Colon (tissue), 2 donors: ENCODE data around the gene DSTYK.
"Not testable (repeated sequence)": the region's sequence is repeated elsewhere in the genome, so short reads cannot be mapped to it uniquely, and the experiment has no call there.

Experiments
- FAIRE-seq: peaks from 2 replicates; lab custom pipeline; 2012; peaks lifted over from hg19 to GRCh38; lab: Jason Lieb, UNC
- donor health status: control.
- donor health status: control.

The DSTYK gene

DNA sequence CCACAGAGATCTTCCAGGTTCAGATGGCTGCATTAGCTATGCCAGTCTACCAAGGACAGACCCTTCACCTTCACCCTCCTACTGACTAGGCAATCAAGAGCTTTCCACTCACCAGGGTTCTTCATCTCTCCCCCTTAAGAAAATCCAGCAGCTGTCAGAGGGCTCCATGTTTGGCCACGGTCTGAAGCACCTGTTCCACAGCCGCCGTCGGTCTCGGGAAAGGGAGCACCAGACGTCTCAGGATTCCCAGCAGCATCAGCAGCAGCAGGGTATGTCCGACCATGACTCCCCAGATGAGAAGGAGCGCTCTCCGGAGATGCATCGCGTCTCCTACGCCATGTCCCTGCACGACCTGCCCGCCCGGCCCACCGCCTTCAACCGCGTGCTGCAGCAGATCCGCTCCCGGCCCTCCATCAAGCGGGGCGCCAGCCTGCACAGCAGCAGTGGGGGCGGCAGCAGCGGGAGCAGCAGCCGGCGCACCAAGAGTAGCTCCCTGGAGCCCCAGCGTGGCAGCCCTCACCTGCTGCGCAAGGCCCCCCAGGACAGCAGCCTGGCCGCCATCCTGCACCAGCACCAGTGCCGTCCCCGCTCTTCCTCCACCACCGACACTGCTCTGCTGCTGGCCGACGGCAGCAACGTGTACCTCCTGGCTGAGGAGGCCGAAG, 30.0 kb upstream of the DSTYK start:
- no peak for FAIRE-seq

DNA sequence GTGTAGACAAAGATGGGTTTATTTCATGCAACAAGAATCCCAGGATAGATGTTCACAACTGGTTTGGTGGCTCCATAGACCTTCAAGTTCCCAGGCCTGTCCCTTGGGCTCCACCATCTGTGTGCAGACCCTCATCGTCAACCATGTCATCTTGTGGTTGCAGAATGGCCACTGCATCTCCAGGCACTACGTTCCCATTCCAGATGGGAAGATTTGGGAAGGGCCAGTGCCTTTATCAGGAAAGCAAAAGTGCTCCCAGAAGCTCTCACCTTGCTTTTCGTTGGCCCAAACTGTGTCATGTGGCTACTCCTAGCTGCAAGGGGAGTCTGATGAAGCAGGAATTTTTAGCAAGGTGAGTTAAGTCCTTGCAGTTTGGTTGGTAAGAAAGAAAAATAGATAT, 29.1 kb upstream of the DSTYK start:
- FAIRE-seq, result no peak

DNA sequence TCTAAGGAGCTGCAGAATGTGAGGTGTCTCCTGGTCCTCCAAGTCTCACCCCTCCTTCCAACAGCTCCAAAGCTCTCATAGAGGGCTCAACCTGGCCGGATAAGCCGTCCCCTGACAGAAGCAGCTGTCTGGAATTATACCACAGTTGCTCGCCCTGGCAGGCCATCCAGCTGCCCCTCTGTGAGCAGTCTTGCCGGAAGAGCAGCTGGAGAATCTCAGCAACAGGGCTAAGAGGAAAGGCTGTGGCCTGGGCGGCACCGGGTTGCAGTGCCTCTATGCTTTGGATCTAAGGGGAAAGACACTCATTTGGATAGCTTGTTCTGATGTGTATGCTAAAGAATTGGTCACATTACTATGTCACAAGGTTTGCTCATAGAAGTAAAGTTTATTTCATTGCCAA, 28.6 kb upstream of the DSTYK start:
- FAIRE-seq, result no peak

DNA sequence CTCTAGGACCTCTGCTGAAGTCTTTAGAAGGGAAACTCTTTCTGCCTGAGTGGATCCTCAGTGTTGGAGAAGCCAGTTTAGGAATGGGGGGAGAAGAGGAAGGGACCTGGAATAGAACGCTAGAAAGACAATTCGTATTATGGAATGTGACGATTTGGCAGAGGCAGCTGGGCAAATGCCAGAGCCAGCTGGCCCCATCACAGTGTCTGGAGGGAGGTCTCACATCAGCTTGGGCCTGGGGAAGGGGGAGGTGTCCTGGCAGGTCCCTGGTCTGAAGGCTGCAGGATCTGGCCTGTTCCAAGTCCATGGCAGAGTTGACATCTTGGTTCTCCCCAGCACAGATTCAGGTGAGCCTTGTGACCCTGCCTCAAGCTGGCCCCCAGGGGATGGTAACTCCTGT, 27.6 kb upstream of the DSTYK start:
- FAIRE-seq, result no peak

DNA sequence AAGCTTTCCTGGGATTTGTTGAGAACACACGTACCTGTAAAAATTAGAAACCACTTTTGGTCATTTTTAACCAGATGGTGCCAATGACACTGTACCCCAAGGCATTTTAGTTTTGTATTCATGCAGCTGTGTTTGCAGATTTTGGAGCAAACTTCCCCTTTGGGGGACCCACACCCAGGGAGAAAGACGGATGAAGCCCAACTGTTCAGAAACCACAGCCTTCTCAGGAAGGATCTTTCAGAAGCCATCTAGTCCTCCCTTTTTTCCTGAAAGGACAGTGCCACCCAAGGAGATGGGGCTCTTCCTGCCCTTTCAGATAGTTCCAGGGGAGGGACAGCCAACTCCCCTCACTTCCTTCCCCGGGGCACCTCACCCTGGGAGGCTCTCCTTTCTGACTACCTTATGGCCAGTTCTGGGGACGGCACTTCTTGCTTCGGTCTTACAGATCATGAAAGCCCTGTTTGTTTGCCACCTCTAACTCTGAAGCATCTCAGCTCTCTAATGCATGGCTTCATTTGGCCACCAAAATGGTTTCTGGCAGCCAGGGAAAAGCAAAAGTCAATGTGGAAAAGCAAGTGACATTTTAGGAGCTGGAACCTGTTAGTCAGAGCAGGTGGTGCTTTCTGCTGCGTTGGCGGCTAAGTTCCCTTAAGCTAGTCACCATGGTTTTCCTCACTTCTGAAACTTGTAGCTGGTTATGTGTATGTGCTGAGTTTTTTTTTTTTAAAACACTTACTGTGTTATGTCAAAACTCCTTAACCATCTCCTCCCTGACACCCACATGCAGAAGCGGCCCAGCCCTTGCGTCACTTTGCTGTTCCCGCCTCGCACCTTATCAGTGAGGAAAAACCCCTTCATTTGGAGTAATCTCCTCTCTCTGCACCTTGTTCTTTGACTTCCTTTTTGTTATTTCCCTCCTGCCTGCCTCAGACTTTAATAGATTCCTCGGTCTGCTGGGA, 26.3 kb upstream of the DSTYK start:
- FAIRE-seq, result no peak

DNA sequence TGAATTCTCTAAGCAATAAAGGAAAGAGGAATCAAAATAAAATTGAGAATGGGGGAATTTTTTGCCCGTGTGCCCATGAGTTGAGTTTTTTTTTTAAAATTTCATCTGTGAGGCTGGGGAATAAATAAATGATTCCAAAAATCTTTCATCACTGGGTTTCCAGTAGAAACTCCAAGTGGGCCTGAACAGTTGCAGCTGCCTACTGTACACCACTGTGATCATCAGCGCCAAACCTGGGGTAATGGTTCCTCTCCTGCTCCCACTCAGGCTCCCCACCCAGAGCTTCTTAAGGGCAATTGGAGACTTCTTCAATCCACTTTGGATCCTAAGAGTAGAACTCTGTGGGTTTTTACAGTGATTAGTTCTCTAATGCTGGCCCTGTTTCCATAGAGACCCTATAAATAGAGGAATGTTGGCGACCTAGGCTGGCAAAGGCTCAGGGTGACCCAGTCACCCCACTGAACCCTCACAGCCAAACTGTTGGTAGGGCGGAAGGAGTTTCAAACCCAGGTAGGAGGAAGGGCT, 25.5 kb upstream of the DSTYK start:
- FAIRE-seq, result no peak

DNA sequence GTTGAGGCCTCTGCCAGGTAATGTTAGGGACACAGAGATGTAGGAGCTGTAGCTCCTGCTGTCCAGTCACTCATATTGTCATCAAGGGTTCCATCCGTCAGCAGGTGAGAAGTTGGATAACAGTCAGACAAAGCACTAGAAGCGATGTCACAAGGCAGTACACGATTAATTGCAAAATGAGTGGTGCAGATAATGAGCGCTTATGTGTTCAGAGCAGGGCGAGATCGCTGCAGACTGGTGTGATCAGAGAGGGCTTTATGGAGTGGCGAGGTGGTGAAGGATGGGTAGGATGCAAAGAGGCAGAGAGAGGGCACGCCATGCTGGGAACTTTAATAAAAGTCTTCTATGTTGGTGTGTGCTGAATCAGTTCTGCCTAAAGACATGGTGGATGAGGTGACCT, 25.0 kb upstream of the DSTYK start:
- no peak for FAIRE-seq

DNA sequence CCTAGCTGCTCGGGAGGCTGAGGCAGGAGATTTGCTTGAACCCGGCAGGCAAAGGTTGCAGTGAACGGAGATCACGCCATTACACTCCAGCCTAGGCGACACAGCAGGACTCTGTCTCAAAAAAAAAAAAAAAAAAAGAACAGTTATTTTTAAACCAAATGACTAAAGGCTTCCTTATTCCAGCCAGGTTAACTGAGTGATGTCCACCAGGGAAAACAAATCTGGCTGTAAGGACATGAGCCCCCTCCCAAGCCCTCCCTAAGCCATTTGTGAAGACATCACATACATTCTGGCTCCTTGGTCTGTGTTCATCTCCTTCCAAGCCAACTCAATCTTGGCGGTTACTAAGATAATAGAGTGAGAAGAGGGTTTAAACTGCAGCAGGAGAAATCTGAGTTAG, 24.4 kb upstream of the DSTYK start:
- no peak for FAIRE-seq

DNA sequence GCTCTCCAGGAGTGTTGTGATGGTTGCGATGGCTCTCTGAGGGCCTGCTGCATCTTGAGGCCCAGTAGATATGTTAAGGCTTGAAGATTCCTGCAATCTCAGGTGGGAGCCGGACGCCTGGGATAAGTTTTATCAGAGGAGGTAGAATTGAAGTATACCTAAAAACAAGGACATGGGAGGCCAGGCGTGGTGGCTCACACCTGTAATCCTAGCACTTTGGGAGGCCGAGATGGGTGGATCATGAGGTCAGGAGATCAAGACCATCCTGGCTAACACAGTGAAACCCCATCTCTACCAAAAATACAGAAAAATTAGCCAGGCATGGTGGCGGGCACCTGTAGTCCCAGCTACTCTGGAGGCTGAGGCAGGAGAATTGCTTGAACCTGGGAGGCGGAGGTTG, 22.5 kb upstream of the DSTYK start:
- not testable (repeated sequence) for FAIRE-seq

DNA sequence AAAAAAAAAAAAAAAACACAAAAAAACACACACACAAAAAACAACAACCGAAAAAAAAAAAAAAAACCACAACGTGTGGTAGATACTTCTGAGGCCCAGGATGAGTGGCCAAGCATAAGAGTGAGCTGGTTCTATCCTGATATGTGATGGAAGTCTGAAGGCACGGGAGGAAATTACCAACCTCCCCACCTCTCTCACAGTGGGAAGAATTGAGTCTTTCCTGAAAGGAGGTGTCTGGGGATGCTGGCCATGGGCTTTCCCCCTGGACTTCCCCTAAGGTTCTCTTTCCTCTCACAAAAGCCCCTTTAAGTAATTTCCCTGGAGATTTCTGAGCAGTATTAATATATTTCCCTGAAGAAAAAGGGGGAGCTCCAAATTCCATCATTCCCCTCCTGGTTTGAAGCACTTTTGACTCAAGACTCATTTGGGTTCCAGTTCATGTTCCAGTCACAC, 21.5 kb upstream of the DSTYK start:
- FAIRE-seq, result no peak

DNA sequence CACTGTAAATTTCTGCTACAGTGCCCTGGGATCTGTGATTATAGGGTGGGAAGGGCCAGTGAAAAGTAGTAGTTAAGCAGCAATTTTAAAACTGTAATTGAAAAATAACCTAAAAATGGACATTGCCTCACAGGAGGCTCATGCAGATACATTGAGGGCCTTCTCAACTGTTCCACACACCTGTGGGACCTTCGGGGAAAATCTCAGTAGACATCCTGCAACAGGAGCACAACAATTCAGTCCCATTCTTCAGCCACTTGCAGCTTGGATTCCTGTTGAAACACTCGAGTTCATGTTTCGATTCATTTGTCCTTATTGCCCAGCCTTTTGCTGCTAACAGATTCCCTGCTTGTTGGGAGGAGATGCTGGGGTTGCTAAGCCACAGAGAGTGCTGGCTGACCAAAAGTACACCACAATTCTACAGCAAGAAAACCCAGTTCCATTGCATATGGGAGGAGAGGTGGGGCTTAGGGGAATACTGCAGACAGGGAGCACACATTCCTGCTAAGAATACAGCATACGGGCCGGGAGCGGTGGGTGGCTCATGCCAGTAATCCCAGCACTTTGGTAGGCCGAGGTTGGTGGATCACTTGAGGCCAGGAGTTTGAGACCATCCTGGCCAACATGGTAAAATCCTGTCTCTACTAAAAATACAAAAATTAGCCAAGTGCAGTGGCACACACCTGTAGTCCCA, 20.8 kb upstream of the DSTYK start:
- FAIRE-seq, result no peak

DNA sequence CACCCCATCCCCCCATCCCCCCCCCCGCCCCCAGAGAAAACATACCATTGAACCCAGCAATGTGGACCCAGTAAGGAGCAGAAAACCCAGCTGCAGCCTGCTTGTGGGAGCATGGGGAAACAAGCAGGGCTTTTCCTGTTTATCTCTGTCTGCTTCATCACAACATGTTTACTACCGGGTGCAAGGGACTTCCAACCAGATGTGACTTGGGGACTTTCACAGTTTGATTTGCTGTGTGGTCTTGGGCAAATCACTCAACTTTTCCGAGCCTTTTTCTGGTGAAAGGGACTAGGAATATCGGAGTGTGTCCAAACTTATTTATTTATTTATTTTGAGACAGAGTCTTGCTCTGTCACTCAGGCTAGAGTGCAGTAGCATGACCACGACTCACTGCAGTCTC, 19.5 kb upstream of the DSTYK start:
- FAIRE-seq, result no peak

DNA sequence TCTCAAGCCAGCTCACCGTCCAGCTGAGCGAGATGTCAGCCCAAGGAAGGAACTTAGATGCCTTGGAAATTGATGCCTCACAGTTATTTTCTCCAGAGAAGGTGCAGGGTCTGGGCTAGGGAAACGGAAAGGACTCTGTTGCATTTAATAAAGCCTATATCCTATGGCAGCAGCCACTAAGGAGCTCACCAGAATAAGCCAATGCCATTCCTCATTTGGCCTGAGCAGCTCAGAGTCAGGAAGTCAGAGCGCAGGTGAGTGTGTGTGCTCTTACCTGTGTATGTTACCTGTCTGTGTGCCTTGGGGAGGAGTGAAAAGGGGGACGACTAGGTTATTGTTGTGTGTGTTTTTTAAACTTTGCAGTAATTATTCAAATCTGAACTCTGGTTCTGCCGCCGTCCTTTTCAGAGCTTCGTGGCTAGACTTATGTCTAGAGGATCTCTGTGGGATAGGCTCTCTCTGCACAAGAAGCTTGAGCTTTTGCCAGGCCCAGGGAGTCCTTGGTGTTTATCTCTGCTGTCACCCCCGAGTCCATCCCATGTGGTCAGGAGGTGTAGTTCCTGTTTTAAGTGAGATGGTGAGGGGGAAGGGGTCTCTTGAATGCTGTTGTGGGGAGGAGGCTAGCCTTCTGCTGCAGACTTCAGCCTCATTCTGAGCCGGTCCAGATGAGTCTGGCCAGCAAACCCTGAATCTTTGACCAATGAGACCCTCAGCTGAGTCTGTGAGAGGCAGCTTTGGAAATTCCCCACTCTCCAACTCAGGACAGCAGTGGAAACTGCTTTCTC, 18.6 kb upstream of the DSTYK start:
- FAIRE-seq, result no peak

DNA sequence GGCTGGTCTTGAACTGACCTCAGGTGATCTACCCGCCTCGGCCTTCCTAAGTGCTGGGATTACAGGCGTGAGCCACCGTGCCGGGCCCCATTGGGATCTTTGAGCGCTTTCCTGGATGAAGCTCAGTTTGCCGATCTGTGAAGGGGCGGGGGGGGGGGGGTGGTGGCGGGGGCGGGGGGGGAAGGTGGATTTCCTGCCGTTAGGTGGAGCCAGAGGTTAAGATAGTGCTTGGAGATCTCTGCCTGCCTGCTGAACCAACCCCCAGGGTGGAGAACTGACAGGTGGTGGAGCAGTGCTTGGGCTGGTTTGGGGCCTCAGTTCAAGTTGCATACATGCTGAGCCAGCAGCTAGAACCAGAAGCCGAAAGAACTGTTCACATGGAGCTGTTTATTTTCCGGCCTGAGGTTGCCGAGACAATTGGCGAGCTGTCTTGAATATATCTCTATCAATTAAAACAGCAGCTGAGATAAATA, 17.9 kb upstream of the DSTYK start:
- FAIRE-seq, result no peak

DNA sequence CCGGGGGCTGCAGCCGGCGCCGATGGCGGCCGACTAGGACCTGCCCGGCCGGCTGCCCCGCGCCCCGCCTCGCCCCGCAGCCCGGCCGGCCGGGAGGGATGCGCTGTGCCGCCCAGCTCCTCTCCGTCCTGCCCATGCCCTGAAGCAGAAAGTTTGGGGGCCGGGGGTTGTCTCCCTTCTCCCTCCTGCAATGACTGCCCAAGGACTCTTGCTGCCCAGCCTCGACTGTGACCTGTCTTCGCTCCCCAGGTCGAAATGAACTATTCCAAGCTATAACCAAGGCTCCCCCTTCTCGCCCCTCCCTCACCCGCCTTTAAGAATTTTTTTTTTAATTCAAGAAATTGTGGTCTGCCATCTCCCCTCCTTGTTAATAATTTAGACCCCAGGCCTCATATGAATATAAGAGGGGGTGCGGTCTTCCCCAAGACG, 16.6 kb upstream of the DSTYK start:
- FAIRE-seq, result no peak

DNA sequence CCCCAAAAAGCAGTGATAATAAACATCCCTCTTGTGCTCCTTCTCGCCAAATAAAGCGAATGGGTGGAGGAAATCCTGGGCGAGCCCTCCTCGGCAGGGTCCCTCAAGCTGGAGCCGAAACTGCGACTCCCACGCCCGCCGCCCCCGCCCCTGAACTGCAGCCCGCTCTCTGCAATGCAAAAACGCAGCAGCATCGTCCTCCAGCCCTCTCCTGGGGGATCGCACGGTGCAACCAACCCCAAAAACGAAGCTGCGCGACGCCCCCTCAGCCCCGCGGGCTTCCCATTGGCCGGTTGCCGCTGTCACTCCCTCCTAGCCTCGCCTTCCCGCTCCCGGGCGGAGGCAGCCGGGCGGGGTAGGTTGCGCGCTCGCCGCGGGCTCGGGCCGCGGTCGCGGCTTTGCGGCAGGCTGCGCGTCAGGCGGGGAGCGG, 16.1 kb upstream of the DSTYK start, which contains the start of gene TMCC2:
Gene TMCC2 (plus strand): TSS at position 363 of the 430 bp plus-strand sequence. CDS start 619 bp downstream, outside the sequence.
- no peak for FAIRE-seq

DNA sequence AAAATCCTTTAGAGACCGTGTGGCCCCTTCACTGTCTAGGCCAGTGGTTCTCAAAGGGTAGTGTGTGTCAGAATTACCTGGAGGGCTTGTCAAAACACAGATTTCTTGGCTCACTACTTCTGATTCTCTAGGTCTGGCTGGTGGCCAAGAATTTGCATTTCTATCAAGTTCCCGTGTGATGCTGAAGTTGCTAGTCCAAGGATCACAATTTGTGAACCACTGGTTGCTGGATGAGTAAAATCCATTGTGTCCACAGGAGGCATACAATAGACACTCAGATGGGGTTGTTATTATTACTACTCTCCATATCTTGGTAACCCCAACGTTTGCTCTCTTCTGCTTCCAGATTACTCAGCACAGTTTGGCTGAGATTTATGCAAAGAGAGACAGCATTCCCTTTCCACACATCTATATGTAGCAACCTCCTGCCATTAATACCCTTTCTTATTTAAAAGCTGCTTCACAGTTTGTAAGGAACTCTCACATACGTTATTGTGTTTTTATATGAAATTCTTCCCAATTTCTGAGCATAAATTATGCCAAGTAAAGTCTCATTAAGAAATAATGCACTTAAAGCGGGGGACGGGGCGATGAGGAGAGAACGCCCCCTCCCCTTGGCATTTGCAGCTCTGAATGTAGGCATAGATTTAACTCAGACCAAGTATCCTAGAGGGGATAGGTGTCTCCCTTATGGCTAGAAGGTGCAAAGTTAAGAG, 15.5 kb upstream of the DSTYK start:
- FAIRE-seq, result no peak

DNA sequence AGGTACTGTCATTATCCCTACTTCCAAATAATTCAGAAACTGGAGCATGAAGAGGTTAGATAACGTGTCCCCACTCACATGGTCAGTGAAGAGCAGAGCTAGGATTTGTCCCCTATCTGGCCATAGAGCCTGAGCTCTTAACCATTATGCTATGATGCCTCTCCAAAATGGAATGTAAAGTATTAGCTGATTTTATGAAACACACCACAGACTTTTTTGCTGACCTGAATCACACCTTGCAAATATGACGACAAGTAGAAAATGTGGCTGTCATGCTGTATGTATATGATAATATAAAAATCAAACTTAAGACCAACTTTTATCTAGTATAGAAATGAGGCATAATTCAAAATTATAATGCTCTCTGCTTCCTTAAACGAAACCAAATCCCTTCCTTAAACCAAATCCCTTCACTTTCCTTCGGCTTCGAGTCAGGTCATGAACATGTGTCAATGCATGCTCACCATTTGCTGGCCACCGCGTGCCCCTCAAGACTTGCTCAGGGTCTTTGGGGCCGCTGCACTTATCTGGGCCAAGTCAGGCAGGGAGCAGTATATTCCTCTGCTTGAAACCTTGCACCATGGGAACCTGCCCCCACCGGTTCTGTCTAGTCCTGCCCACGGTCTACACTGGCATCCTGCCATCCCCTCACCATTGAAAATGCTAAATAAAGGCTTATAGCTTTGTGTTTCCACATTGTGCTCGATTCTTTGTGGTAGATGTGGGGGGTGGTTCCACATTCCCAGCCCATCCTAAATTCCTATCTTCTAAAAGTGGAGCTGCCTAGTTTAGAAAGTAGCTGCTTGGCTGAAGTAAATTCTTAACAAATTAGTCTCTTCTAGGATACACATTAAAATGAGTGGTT, 14.6 kb upstream of the DSTYK start:
- FAIRE-seq, result no peak

DNA sequence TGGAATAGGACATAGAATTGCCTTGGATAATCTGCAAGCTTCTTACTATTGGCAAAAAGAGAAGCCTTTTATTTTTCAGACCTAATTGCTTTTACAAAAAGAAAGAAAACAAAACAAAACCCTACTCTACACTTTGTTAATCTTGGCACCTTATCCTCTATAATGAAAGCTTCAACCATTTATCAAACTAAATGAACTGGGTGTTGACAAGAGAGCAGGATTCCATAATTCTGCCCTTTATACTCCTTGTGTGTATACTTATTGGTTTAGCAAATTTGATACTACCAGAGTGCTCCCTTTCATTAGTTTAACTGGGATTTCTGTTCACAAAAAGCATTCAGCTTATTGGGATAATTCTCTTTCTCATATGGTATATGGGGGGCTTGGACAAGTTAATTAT, 13.2 kb upstream of the DSTYK start:
- no peak for FAIRE-seq

DNA sequence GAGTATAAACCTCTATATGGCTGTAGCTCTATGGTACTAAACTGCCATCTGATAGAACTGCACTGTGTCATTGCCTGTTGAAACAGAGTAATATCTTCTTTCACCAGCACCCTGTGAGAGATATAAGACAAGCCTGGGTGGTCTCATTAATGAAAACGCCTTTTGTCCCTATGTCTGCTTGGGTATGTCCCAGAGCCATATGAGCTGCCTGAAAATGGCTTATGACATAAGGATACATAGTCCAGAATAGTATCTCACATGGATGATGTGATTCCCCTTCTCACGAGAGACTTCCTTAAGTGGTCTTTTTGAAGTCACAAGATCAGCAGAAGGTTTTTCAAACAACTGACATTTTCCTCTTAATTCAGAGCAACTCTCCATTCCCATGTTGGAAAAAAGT, 8.9 kb upstream of the DSTYK start:
- no peak for FAIRE-seq
